Upper lobe of right lung (tissue), 1 donor: ENCODE data around the gene FZR1. TPM values are rescaled to one million over a fixed set of nuclear protein-coding genes. Genes with fewer than 3 reads are reported as not detected.
A peak's percentile ranks its signal among the peaks of the same experiment; 100 is the strongest.
"Not testable (repeated sequence)": the region's sequence is repeated elsewhere in the genome, so short reads cannot be mapped to it uniquely, and the experiment has no call there.

Source experiments
- ATAC-seq: fragments of 200-7000 bp; cut with Tn5 transposase; one replicate; pipeline ENCODE4 v1.9.1; 2020; ENCODE audit warnings: mild to moderate bottlenecking, moderate library complexity
- DNase-seq: peaks from one replicate; pipeline ENCODE4 v3.0.0-alpha.2; 2020
- H3K27ac ChIP-seq: fragments of 200-600 bp; one replicate; pipeline ENCODE4 v1.8.0; 2022
- H3K27me3 ChIP-seq: fragments of 200-600 bp; one replicate; pipeline ENCODE4 v1.8.0; 2022; ENCODE audit warnings: mild to moderate bottlenecking
- H3K36me3 ChIP-seq: fragments of 200-600 bp; one replicate; pipeline ENCODE4 v1.8.0; 2022
- H3K4me1 ChIP-seq: fragments of 200-600 bp; one replicate; pipeline ENCODE4 v1.8.0; 2022
- H3K4me3 ChIP-seq: fragments of 200-600 bp; one replicate; pipeline ENCODE4 v1.8.0; 2022; ENCODE audit warnings: mild to moderate bottlenecking
- H3K9me3 ChIP-seq: fragments of 200-600 bp; one replicate; pipeline ENCODE4 v1.8.0; 2022
- CTCF ChIP-seq: fragments of 200-600 bp; IDR thresholded peaks from one replicate; pipeline ENCODE4 v1.8.0; 2022; ENCODE audit warnings: antibody characterized with exemption
- intact Hi-C: fragments of 100-400 bp; cut with DNase I; formaldehyde crosslinking; loops from one replicate; pipeline ENCODE4 v1.11.0; 2022
- total RNA-seq: library from RNA; stranded (reverse); fragmentation: NEBNext Ultra II Directional; extraction: Animal tissue kit (Norgen Biotek cat#: 25700); gene quantifications from one replicate; pipeline ENCODE4 v1.2.1, GENCODE V29; 2021
- donor health status: DM: no; HTN: yes; CAD: no; lungs with severe emphysema.

FZR1 gene
- total RNA-seq, 1 donor from 2014 or later, result 30.8 TPM

GRCh38 chr19:3565139-3565538 lies 59.0 kb downstream of the FZR1 start:
- Histone ChIP-seq H3K27me3 (no peaks in the 10 kb centered on the region), H3K27ac (no peak overlapping the region), H3K9me3 (no peaks in the 10 kb centered on the region), H3K4me1 (no peaks in the 10 kb centered on the region), H3K36me3 (no peaks in the 10 kb centered on the region), H3K4me3 (no peak overlapping the region)
- ATAC-seq (no peak), DNase-seq (no peak)
- no peak for TF ChIP-seq CTCF
- intact Hi-C loops, result no loop called here

GRCh38 chr19:3570042-3570441 lies 63.9 kb downstream of the FZR1 start:
- intact Hi-C loops, H3K27me3 ChIP-seq, H3K36me3 ChIP-seq, DNase-seq, H3K4me3 ChIP-seq, H3K9me3 ChIP-seq, H3K27ac ChIP-seq, ATAC-seq, H3K4me1 ChIP-seq: not testable (repeated sequence)

GRCh38 chr19:3570606-3571011 lies 64.5 kb downstream of the FZR1 start:
- Histone ChIP-seq H3K9me3 (no peaks in the 10 kb centered on the region), H3K27ac (no peak overlapping the region), H3K4me1 (peaks cover 10% of the 10 kb centered on the region), H3K36me3 (no peaks in the 10 kb centered on the region), H3K4me3 (no peak overlapping the region), H3K27me3 (no peaks in the 10 kb centered on the region)
- ATAC-seq, result no peak
- no peak for TF ChIP-seq CTCF
- intact Hi-C loops, result no loop called here
- no peak for DNase-seq

- Histone ChIP-seq H3K9me3 (no peaks in the 10 kb centered on the region), H3K27me3 (no peaks in the 10 kb centered on the region), H3K36me3 (no peaks in the 10 kb centered on the region), H3K4me1 (peaks cover 16% of the 10 kb centered on the region), H3K4me3 (peak overlapping the region; percentile 79), H3K27ac (peak overlapping the region; percentile 45)
- TF ChIP-seq CTCF, result no peak
- peak; percentile 95 for ATAC-seq
- intact Hi-C loops, result no loop called here
- DNase-seq, result peak; percentile 100
These were observed 66.2 kb downstream of the FZR1 start for GRCh38 chr19:3572132-3572854.

DNA sequence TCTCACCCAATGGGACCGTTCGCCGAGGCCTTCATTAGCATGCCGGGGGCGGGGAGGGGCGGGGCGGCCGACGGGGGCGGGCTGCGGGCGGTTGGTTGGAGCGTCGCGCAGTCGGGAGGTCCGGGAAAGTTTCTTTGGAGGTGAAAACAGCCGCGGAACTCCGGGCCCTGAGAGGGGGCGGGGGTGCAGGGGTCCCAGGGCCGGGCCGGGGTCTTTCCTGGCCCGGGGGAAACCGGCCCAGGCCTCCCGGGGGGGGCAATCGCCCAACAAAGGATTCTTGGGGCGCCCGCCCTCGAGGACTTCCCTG lies 66.7 kb downstream of the FZR1 start, which contains the start of gene HMG20B:
Gene HMG20B, plus strand, starts transcription at position 90 of the 307 bp plus-strand sequence. CDS start 366 bp downstream, outside the sequence.
- intact Hi-C loops, result no loop called here
- Histone ChIP-seq H3K27ac (peak within 1 kb of the TSS; percentile 74), H3K27me3 (no peaks in the 10 kb centered on the region), H3K36me3 (no peaks in the 10 kb centered on the region), H3K9me3 (no peaks in the 10 kb centered on the region), H3K4me1 (peaks cover 16% of the 10 kb centered on the region), H3K4me3 (peak within 1 kb of the TSS; percentile 79)
- DNase-seq (no peak), ATAC-seq (no peak)
- no peak for TF ChIP-seq CTCF

GRCh38 chr19:3573162-3573857 lies 67.2 kb downstream of the FZR1 start:
- ATAC-seq, result peak; percentile 1
- peak overlapping the region; percentile 74 for H3K27ac ChIP-seq
- intact Hi-C loops, result no loop called here

More at GRCh38 chr19:3573162-3573857, 67.2 kb downstream of the FZR1 start:
- Histone ChIP-seq H3K4me3 (peak overlapping the region; percentile 79), H3K27me3 (no peaks in the 10 kb centered on the region), H3K4me1 (peaks cover 16% of the 10 kb centered on the region), H3K9me3 (no peaks in the 10 kb centered on the region), H3K36me3 (no peaks in the 10 kb centered on the region)
- no peak for TF ChIP-seq CTCF
- peak; percentile 79 for DNase-seq
